ENCODE results near the gene ZEB2.

GRCh38 chr2:144529841-144530240 lies 9.9 kb upstream of the ZEB2 start:
- TF ChIP-seq CTCF (IDR thresholded peaks at IDR 0.05; ENCODE audit: insufficient read depth, low read length, poor library complexity, severe bottlenecking) (no peak), EZH2phosphoT487 (conservative IDR thresholded peaks at IDR 0.05; ENCODE audit: low read length) (no peak)

All from SU-DHL-6 (cell line).